ENCODE measurements around the gene P3H3. TPM values are rescaled to one million over a fixed set of nuclear protein-coding genes. Genes with fewer than 3 reads are reported as not detected.

P3H3 gene
- total RNA-seq, 1 experiment from 2014 or later: 16.4 TPM

DNA sequence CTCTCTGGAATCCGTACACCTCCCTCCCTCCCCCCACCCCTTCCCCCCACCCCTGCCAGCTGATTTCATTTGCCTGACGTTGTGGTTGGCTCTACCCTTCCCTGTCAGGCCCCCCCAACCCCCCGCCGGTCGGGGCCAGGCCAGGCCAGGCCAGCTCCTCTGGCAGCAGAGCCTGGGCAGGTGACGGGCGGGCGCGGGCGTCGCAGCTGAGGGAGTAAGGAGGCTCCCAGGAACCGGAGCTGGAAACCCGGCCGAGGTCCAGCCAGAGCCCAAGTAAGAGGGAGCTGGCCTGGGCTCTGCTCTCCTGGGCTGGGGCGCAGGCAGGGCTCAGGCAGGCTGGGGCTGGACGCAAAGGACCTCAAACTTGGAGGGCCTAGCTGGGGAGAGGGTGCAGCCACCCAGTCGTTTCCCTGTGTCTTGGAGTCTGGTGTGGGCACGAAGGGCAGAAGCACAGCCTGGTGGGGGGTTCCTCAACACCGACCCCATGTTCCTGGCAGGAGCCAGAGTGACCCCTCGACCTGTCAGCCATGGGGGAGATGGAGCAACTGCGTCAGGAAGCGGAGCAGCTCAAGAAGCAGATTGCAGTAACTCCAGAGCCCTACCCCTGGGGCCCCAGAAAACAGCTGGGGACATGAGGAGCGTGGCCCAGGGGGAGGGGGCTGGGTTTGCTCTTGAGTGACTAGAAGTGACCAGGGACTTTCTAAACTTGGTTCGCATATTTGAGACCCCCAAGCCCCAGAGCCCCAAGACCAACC is 12.7 kb downstream of the P3H3 start, which contains the start of gene GNB3:
Gene GNB3 (plus strand): TSS at position 165 of the 755 bp plus-strand sequence. CDS start 363 bp downstream, at position 528.
- no peak for DNase-seq (ENCODE audit: extremely low read depth, low read depth)

- DNase-seq (ENCODE audit: extremely low read depth, low read depth): no peak
These were observed 13.9 kb downstream of the P3H3 start for GRCh38 chr12:6842075-6842474.

- no peak for DNase-seq (ENCODE audit: extremely low read depth, low read depth)
These were observed 15.1 kb downstream of the P3H3 start for GRCh38 chr12:6843118-6843902.

DNA sequence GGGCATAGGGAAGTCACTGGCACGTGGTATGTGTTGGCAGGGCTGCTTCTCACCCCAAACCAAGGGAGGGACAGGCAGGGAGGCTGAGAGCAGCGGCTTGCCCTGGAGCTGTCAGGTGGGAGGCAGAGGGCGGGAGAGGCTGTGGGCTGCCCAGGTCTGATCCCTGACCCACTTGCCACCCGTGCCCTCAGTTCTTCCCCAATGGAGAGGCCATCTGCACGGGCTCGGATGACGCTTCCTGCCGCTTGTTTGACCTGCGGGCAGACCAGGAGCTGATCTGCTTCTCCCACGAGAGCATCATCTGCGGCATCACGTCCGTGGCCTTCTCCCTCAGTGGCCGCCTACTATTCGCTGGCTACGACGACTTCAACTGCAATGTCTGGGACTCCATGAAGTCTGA is 17.2 kb downstream of the P3H3 start:
- no peak for DNase-seq (ENCODE audit: extremely low read depth, low read depth)

DNA sequence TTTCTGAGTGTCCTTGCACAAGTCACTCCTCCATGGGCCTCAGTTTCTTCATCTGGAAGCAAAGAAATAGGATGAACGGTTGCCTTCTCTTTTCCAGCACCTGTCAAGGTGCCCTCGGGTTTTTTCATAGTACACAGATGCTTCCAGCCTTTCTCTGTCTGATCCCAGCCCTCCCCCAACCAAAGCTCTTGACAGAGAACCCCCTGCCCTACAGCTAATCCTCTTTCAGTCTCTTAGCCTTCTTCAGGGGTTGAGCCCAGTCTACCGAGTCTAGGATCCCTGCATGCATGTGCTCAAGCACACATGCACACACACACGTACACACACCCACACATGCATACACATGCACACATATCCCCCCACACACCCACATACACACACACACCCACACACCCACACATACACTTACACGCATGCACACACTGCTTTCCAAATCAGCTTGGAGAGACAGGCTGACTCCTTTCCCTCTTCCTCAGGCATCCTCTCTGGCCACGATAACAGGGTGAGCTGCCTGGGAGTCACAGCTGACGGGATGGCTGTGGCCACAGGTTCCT is 18.2 kb downstream of the P3H3 start:
- DNase-seq (ENCODE audit: extremely low read depth, low read depth): no peak

GRCh38 chr12:6847676-6848075 is 19.5 kb downstream of the P3H3 start:
- no peak for DNase-seq (ENCODE audit: extremely low read depth, low read depth)

GRCh38 chr12:6849427-6849826 is 21.2 kb downstream of the P3H3 start:
- DNase-seq (ENCODE audit: extremely low read depth, low read depth): no peak

- DNase-seq (ENCODE audit: extremely low read depth, low read depth): no peak
These were observed 21.9 kb downstream of the P3H3 start for GRCh38 chr12:6849976-6850560.

GRCh38 chr12:6850796-6851152 is 22.6 kb downstream of the P3H3 start:
- DNase-seq (ENCODE audit: extremely low read depth, low read depth): no peak

- peak; percentile 98 for DNase-seq (ENCODE audit: extremely low read depth, low read depth)
These were observed 23.1 kb downstream of the P3H3 start, which contains the start of gene CDCA3 for GRCh38 chr12:6851153-6851920. Gene CDCA3 (minus strand): TSS chr12:6851286. CDS start chr12:6850952, 334 bp downstream.

GRCh38 chr12:6851921-6852650 is 23.9 kb downstream of the P3H3 start, which contains the start of gene USP5:
Gene USP5 (plus strand): TSS chr12:6852150. CDS start chr12:6852180, 30 bp downstream.
- peak; percentile 98 for DNase-seq (ENCODE audit: extremely low read depth, low read depth)

GRCh38 chr12:6852651-6853354 is 24.6 kb downstream of the P3H3 start:
- DNase-seq (ENCODE audit: extremely low read depth, low read depth): no peak

- DNase-seq (ENCODE audit: extremely low read depth, low read depth): no peak
These were observed 25.4 kb downstream of the P3H3 start for GRCh38 chr12:6853626-6854025.

- DNase-seq (ENCODE audit: extremely low read depth, low read depth): no peak
These were observed 25.8 kb downstream of the P3H3 start for GRCh38 chr12:6854036-6854435.

GRCh38 chr12:6855322-6855721 is 27.1 kb downstream of the P3H3 start:
- DNase-seq (ENCODE audit: extremely low read depth, low read depth): no peak

DNA sequence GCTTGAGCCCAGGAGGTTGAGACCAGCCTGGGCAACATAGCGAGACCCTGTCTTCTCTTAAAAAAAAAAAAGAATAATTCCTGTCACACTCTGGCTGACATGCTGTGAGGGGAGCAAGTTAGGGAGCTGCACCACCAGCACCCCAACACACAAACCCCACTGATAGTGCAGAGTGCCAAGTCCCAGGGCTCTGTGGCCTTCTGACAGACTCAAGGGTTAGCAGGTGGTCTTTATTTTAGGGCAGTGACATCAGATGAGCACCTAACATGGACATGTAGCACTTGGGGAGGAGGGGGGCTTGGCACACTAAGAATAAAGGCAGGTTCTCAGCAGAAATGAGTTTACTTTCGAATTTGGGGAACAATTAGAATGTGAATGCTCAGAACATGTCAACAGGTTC is 30.6 kb downstream of the P3H3 start:
- no peak for DNase-seq (ENCODE audit: extremely low read depth, low read depth)

- no peak for DNase-seq (ENCODE audit: extremely low read depth, low read depth)
These were observed 31.9 kb downstream of the P3H3 start for GRCh38 chr12:6860116-6860515.

DNA sequence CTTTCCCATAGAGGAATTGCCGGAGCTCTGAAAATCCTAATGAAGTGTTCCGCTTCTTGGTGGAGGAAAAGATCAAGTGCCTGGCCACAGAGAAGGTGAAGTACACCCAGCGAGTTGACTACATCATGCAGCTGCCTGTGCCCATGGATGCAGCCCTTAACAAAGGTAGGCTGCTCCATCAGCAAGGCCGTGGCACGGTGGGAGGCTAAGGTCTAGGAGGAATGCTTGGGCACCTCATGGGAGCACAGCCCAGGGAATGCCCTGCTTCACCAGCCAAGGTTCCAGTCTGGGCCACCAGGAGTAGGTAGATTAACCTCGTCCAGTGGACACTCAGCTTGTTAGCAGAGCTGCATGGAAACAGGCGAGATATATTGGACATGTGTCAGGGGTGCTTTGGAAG is 32.7 kb downstream of the P3H3 start:
- no peak for DNase-seq (ENCODE audit: extremely low read depth, low read depth)

DNA sequence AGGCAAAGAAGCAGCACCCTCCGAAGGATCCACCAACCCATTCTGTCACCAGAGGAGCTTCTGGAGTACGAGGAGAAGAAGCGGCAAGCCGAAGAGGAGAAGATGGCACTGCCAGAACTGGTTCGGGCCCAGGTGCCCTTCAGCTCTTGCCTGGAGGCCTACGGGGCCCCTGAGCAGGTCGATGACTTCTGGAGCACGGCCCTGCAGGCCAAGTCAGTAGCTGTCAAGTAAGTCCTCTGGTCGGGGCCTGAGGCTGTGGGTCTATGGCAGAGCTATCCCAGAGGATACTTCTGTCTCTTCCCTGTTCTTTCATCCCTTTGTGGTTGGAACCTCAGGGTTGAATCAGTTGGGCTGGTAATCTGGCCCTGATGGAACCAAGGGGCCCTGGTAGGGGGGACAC is 33.2 kb downstream of the P3H3 start:
- DNase-seq (ENCODE audit: extremely low read depth, low read depth): no peak

Measured in NCI-H460 (cell line).